ENCODE measurements around the gene RNF224. TPM values are rescaled to one million over a fixed set of nuclear protein-coding genes. Genes with fewer than 3 reads are reported as not detected.

Gene RNF224
- polyA plus RNA-seq, 3 donors = not detected

GRCh38 chr9:137214620-137215019 lies 12.7 kb upstream of the RNF224 start:
- H3K4me3 ChIP-seq (replicated peaks in 1 of 3; ENCODE audit: low read depth in 2 of 3, low read length in 3 of 3) = no peak overlapping the region
- no peak overlapping the region for H3K4me2 ChIP-seq (replicated peaks; ENCODE audit: extremely low read depth, low read length, poor library complexity, severe bottlenecking)
- no peak for TF ChIP-seq CTCF (IDR thresholded peaks at IDR 0.05)
- Mint-ChIP-seq H3K9me3 (no peaks in the 10 kb centered on the region), H3K36me3 (peaks cover 19 to 47% of the 10 kb centered on the region in 2 donors), H3K27me3 (ENCODE audit: low read depth in 3 of 3) (peaks cover 0 to 4% (median 0%) of the 10 kb centered on the region in 3 donors), H3K27ac (no peak overlapping the region), H3K4me1 (peaks cover 5% of the 10 kb centered on the region), H3K4me3 (no peak overlapping the region)
- H3K9me3 ChIP-seq (replicated peaks in 1 of 2; ENCODE audit: control insufficient read depth in 1 of 2, insufficient read depth in 1 of 2, low read length in 2 of 2) = no peaks in the 10 kb centered on the region
- WGBS (ENCODE audit: insufficient coverage) = 99% methylated on average over 14 of the region's 19 CpGs
- H2AFZ ChIP-seq (ENCODE audit: insufficient read depth, low read depth, low read length, poor library complexity, severe bottlenecking) = no peak overlapping the region
- no peaks in the 10 kb centered on the region for H3K79me2 ChIP-seq (ENCODE audit: insufficient read depth, low read length)
- no peak for DNase-seq
- no peaks in the 10 kb centered on the region for H3K27me3 ChIP-seq (ENCODE audit: control insufficient read depth in 2 of 2, insufficient read depth in 2 of 2, low read length in 2 of 2)
- no peak overlapping the region for H3K27ac ChIP-seq (ENCODE audit: low read depth in 1 of 2, low read length in 2 of 2)
- H3K9ac ChIP-seq (ENCODE audit: insufficient read depth, low read length, poor library complexity, severe bottlenecking) = no peak overlapping the region
- H4K20me1 ChIP-seq (ENCODE audit: insufficient read depth, low read length) = no peaks in the 10 kb centered on the region
- peaks cover 4 to 19% of the 10 kb centered on the region in 2 donors for H3K4me1 ChIP-seq (ENCODE audit: control insufficient read depth in 1 of 2, insufficient read depth in 2 of 2, low read length in 2 of 2)
- intact Hi-C loops (cut with micrococcal nuclease) = no loop called here
- peaks cover 30 to 41% of the 10 kb centered on the region in 2 donors for H3K36me3 ChIP-seq (replicated peaks in 1 of 2; ENCODE audit: control insufficient read depth in 1 of 2, insufficient read depth in 2 of 2, low read length in 2 of 2)

DNA sequence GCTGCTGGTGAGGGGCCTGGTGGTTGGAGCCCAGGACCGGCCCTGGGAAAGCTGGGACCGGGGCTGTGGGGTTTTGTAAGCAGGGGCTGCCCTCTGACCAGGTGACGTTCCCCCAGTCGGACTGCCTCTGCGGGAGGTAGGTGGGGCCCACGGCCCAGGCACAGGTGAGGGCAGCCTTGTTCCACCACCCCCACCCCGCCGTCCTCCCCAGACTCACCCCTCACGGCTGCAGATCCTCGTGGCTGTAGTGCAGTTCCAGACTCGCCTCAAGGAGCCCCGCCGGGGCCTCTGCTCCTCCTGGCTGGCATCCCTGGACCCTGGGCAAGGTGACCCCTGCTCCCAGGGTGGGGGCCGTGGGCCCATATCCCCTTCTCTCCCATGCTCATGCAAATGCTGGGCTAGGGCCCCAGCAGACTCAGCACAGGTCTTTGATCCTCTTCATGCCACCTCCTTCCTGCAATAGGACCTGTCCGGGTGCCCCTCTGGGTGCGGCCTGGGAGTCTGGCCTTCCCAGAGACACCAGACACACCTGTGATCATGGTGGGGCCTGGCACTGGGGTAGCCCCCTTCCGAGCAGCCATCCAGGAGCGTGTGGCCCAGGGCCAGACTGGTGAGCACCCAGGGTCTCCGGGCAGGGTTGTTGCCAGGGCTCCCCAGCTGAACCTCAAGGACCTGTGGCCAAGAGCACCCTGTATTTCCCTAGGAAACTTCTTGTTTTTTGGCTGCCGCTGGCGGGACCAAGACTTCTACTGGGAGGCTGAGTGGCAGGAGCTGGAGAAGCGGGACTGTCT lies 11.9 kb upstream of the RNF224 start:
- no peak overlapping the region for H3K4me2 ChIP-seq (replicated peaks; ENCODE audit: extremely low read depth, low read length, poor library complexity, severe bottlenecking)
- DNase-seq = no peak
- peaks cover 0 to under 1% of the 10 kb centered on the region in 2 donors for H3K27me3 ChIP-seq (ENCODE audit: control insufficient read depth in 2 of 2, insufficient read depth in 2 of 2, low read length in 2 of 2)
- no peak overlapping the region for H2AFZ ChIP-seq (ENCODE audit: insufficient read depth, low read depth, low read length, poor library complexity, severe bottlenecking)
- Mint-ChIP-seq H3K4me3 (no peak overlapping the region), H3K36me3 (peaks cover 17 to 40% of the 10 kb centered on the region in 2 donors), H3K27me3 (ENCODE audit: low read depth in 3 of 3) (peaks cover 3 to 4% (median 4%) of the 10 kb centered on the region in 3 donors), H3K9me3 (no peaks in the 10 kb centered on the region), H3K4me1 (peaks cover 5% of the 10 kb centered on the region), H3K27ac (no peak overlapping the region)
- H3K9ac ChIP-seq (ENCODE audit: insufficient read depth, low read length, poor library complexity, severe bottlenecking) = no peak overlapping the region
- H3K9me3 ChIP-seq (replicated peaks in 1 of 2; ENCODE audit: control insufficient read depth in 1 of 2, insufficient read depth in 1 of 2, low read length in 2 of 2) = no peaks in the 10 kb centered on the region
- no peaks in the 10 kb centered on the region for H3K79me2 ChIP-seq (ENCODE audit: insufficient read depth, low read length)
- 97% methylated on average over 17 of the region's 22 CpGs for WGBS (ENCODE audit: insufficient coverage)
- no peak for TF ChIP-seq CTCF (IDR thresholded peaks at IDR 0.05)
- H3K36me3 ChIP-seq (replicated peaks in 1 of 2; ENCODE audit: control insufficient read depth in 1 of 2, insufficient read depth in 2 of 2, low read length in 2 of 2) = peaks cover 30 to 34% of the 10 kb centered on the region in 2 donors
- no peaks in the 10 kb centered on the region for H4K20me1 ChIP-seq (ENCODE audit: insufficient read depth, low read length)
- H3K27ac ChIP-seq (ENCODE audit: low read depth in 1 of 2, low read length in 2 of 2) = no peak overlapping the region
- H3K4me1 ChIP-seq (ENCODE audit: control insufficient read depth in 1 of 2, insufficient read depth in 2 of 2, low read length in 2 of 2) = peaks cover 4 to 19% of the 10 kb centered on the region in 2 donors
- intact Hi-C loops (cut with micrococcal nuclease) = no loop called here
- H3K4me3 ChIP-seq (replicated peaks in 1 of 3; ENCODE audit: low read depth in 2 of 3, low read length in 3 of 3) = no peak overlapping the region
